ENCODE results near the gene ANKRD44.
A peak's percentile ranks its signal among the peaks of the same experiment; 100 is the strongest.

- TF ChIP-seq CTCF (conservative IDR thresholded peaks at IDR 0.05; ENCODE audit: low read length) = peak; percentile 34; the same call in 1 of the 2 replicates
- no peak for TF ChIP-seq EZH2phosphoT487 (IDR thresholded peaks at IDR 0.05; ENCODE audit: borderline replicate concordance)
These were observed 54.6 kb downstream of the ANKRD44 start for GRCh38 chr2:197256021-197256420.
